Stimulated activated CD4-positive, alpha-beta T cell treated with anti-CD3 and anti-CD28 coated beads, Interleukin-4, amount 100 ng/mL, for 48 hours (primary cell): ENCODE measurements around the gene CLIP3.
A peak's percentile ranks its signal among the peaks of the same experiment; 100 is the strongest.

Experiments used
- DNase-seq, 2 donors: peaks; one replicate each; pipeline ENCODE4 v3.0.0-alpha.2; 2020; ENCODE audit warnings: low read depth in 2 of 2

Gene CLIP3

DNA sequence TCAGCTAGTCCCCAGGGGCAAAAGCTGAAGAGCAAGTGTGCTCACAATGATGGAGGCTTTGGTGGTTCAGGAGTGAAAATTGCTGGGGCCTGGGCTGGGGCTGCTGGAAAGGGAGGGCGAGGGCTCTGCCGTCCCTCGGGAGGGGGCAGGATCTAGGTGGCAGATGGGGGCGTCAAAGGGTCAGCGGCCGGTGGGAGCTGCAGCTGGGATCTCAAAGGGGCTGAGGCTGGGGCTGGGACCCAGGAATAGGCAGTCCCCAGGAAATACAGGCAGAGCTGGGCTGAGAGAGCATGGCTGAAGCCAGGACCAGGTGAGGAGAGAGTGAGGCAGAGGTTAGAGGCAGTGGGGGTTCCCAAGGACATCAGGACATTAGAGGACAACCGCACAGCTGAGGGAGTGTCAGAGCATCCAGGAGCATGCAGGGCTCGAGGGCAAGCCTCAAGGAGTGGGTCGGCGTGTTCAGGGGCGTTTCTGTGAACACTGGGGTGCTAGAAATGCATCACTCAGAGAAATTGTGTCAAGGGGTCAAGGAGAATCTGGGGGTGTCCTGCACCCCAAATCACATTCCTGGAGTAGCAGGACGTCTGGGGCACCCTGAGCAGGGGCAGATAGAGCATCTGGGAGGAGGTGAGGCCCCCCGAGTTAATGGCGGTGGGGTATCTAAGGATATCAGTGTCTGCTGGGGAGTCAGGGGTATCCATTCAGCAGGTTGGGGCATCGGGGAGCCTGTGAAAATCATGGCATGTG is 22.9 kb downstream of the CLIP3 start:
- no peak for DNase-seq

DNA sequence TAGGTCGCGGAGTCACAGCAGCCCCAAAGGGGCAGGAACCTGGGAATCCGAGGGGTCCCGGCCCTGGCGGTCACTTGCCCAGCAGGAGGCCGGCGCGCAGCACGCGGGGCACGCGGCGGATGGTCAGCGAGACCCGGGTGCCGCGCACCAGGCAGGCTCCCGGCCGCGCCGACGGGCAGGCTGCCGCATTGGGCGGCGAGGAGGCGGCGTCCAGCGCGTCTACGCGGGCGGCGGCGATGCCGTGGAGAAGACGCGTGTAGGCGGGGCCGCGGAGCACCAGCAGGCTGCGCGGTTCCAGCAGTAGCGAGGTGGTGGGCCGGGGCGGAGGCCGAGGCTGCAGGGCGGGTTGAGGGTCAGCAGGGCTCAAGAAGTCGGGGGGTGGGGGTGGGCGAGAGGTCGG is 23.5 kb downstream of the CLIP3 start:
- peak; percentile 42 to 46 for DNase-seq

DNA sequence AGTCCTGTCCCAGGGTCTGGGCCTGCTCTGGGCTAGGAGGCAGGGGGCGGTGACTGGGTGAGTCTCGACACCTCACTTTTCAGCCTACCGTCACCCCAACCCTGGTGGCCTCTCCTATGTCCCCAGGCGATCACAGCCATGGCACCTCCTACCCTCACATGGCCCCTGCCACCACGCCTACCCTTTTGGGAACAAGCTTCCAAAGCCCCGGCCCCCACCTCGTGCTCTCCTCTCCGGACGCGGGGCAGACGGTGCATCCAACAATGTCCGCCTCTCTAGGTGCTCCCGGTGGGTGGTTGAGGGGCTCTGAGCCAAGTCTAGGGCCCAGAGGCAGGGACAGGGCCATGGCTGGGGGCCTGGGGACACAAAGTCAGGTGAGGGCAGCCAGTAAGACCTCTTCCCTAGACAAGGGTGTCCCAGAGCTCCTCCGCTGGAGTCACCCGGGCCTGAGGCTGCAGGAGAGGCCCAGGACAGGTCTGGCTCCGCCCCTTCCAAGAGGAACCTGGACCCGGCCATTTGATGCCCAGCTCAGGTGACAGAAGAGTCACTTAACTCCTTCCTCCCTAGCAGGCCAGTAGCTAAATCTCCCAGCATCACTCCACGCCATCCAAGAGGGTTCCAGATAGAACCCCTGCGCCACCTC is 24.2 kb downstream of the CLIP3 start, which contains the start of gene SYNE4:
TSS of gene SYNE4 (minus strand) at position 478 of the 643 bp plus-strand sequence. CDS start at position 346, 132 bp downstream.
- DNase-seq: no peak

DNA sequence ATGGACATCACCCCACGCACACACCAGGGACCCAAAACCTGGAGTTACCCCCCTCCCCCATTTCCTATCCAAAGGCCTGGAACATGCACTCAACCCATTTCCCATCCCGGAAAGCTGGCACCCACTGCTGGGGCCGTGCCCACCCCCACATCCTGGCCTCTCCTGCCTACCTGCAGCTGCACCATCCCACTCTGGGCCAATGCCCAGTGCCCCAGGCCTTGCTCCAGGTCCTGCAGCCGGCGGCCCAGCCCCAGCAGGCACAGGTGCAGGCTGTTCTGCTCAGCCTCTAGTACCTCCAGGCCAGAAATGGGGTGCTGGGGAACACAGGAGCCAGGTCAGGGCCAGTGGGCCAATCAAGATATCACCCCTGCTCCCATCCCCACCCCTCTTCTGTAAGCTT is 25.7 kb downstream of the CLIP3 start:
- no peak for DNase-seq

- DNase-seq: no peak
Measured at GRCh38 chr19:36003284-36003683, 29.4 kb downstream of the CLIP3 start.

- DNase-seq: no peak
Measured at GRCh38 chr19:36001605-36002004, 31.1 kb downstream of the CLIP3 start.

GRCh38 chr19:35996777-35997176 is 35.9 kb downstream of the CLIP3 start:
- no peak for DNase-seq

DNA sequence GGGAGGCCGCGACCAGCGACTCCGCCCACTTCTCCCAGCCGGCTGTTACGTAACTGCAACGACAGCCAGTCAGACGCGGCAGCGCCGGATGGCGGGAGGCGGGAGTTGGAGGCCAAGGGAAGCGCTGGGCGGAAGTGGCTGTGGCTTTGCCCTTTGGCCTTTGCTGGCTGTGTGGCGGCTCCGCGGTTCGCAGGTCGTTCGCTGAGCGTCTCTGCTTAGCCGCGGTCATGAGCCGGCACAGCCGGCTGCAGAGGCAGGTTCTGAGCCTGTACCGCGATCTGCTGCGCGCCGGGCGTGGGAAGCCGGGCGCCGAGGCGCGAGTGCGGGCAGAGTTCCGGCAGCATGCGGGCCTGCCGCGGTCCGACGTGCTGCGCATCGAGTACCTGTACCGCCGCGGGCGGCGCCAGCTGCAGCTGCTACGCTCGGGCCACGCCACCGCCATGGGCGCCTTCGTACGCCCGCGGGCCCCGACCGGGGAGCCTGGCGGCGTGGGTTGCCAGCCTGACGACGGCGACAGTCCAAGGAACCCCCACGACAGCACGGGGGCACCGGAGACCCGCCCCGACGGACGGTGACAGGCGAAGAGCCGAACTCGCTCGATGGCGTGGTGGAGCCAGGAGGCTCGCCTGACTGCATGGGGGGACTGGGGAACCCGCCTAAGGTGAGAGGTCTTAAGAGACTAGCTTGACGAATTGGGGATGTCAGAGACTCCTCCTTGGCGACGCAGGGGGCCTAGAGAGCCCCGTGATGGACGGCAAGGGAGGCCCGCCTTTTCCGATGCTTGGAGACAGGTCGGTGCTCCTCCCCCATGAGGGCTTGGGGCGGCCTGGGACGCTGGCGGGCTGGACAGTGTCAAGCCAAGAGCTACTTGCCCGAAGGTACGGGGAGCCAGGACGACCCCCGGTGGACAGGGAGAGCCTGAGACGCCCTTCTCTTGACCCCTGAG is 37.4 kb downstream of the CLIP3 start, which contains the start of gene SDHAF1:
TSS of gene SDHAF1 (plus strand) at position 141 of the 946 bp plus-strand sequence. CDS start at position 228, 87 bp downstream.
- peak; percentile 94 to 97 for DNase-seq

DNA sequence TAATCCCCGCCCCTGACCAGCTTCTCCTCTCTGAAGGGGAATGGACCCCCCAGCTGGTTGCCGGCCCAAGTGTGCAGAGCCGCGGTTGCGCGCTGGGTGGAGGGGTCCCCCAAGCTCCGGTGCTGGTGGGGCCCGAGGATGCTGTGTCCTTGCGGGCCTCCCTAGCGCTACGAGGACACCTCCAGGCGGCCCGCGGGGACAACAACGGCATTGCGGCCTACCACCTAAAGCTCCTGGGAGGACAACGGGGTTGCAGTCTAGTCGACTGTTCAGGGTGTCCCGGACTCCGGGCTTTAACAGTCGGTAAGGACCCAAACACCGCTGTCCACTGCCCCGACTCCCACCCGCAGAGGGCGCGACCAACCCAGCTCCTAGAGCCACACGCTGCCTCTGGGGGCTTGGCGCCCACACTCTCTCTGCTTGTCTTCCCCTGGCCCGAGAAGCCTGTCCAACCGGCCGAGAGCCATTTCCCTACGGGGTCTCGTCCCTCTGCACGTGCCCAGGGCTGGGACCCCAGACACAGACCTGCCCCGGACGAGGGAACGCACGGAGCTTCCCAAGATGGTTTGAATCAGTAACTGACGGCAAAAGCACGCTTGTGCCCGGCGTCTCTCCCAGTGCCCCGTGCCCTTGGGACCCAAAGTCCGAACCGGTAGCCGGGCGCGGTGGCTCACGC is 38.6 kb downstream of the CLIP3 start:
- no peak for DNase-seq

GRCh38 chr19:35992907-35993765 is 39.5 kb downstream of the CLIP3 start:
- no peak for DNase-seq

GRCh38 chr19:35991731-35992450 is 40.8 kb downstream of the CLIP3 start:
- no peak for DNase-seq

GRCh38 chr19:35990771-35991730 is 41.6 kb downstream of the CLIP3 start:
- no peak for DNase-seq

DNA sequence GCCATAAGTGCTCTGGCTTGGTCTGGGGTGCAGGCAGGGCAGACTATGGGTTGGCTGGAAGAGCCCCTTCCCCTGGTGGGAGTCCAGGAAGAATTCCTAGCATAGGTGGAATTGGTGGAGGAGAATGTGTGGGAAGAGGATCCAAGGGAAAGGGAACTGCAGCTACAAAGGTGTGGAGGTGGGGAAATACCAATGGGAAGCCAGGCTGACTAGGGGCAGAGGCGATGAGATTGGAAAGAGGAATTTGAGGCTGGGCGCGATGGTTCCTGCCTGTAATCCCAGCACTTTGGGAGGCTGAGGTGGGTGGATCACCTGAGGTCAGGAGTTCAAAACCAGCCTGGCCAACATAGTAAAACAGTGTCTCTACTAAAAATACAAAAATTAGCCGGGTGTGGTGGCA is 42.5 kb downstream of the CLIP3 start:
- no peak for DNase-seq

DNA sequence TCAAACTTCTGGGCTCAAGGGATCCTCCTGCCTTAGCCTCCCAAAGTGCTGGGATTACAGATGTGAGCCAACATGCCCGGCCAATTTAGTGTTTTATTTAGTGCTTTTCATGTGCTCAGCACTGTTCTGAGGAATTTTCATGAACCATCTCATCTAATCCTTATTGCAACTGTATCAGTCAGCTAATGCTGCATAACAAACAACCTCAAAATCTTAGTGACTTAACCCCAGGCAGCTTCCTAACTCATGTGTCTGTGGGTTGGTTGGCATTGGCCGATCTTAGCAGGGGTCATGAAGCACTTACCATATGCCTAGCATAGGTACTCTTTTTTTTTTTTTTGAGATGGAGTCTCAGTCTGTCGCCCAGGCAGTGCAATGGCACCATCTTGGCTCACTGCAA is 43.8 kb downstream of the CLIP3 start:
- DNase-seq: no peak

DNA sequence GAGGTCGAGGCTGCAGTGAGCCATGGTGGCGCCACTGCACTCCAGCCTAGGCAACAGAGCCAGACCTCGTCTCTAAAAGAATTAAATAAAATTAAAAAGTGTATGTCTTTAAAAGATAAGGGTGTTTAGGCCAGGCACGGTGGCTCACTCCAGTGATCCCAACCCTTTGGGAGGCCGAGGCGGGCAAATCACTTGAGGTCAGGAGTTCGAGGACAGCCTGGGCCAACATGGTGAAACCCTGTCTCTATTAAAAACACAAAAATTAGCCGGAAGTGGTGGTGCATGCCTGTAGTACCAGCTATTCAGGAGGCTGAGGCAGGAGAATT is 45.1 kb downstream of the CLIP3 start:
- no peak for DNase-seq

GRCh38 chr19:35986664-35987570 is 45.8 kb downstream of the CLIP3 start:
- DNase-seq: peak in 1 of 2 donors; percentile 24

DNA sequence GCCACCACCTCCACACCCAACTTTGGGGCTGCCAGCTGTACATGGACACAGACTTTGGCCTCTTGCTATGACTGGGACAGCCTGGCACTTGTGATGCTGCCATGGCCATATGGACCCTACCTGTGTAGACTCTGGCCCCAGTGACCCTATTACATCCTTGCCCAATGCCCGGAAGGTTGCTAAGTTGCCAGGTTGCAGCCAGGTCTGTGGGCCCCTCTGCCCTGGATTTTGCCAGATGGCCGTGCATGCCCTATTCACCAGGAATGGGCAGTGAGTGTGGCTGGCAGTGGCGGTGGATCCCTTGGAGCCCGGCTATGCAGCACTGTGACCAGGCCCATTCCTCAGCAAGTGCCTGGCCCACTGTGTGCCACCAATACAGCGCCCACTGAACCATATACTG is 46.6 kb downstream of the CLIP3 start:
- DNase-seq: no peak

DNA sequence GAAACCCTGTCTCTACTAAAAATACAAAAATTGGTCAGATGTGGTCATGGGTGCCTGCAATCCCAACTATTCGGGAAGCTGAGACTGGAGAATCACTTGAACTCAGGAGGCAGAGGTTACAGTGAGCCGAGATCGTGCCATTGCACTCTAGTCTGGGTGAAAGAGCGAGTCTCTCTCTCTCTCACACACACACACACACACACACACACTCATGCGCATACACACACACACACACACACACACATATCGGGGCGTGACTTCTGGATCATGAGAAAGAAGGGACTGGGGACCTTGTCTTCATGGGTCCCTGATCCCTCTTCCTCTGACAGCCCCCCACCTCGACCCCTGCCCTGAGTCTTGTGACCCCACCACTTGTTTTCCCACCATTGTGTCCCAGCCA is 49.5 kb downstream of the CLIP3 start:
- no peak for DNase-seq
